Stimulated activated CD8-positive, alpha-beta memory T cell treated with anti-CD3 and anti-CD28 coated beads, Interleukin-4, amount 100 ng/mL, for 1 hour (primary cell): Measurements from ENCODE around the gene TSKU.

Experiments used
- DNase-seq, 2 donors: peaks; one replicate each; pipeline ENCODE4 v3.0.0-alpha.2; 2020; ENCODE audit warnings: low read depth in 2 of 2, low spot score in 1 of 2

Gene TSKU

GRCh38 chr11:76783294-76783895 is at the start of gene TSKU:
TSS of gene TSKU (plus strand) at chr11:76783356. CDS start at chr11:76795617, 12,261 bp downstream.
- DNase-seq, result no peak

GRCh38 chr11:76733906-76734305 is 49.2 kb upstream of the TSKU start:
- peak in 1 of 2 donors; percentile 2 for DNase-seq

GRCh38 chr11:76734456-76735420 is 48.4 kb upstream of the TSKU start:
- DNase-seq, result no peak

GRCh38 chr11:76735841-76736240 is 47.3 kb upstream of the TSKU start:
- DNase-seq, result no peak

GRCh38 chr11:76736266-76736665 is 46.9 kb upstream of the TSKU start:
- no peak for DNase-seq

DNA sequence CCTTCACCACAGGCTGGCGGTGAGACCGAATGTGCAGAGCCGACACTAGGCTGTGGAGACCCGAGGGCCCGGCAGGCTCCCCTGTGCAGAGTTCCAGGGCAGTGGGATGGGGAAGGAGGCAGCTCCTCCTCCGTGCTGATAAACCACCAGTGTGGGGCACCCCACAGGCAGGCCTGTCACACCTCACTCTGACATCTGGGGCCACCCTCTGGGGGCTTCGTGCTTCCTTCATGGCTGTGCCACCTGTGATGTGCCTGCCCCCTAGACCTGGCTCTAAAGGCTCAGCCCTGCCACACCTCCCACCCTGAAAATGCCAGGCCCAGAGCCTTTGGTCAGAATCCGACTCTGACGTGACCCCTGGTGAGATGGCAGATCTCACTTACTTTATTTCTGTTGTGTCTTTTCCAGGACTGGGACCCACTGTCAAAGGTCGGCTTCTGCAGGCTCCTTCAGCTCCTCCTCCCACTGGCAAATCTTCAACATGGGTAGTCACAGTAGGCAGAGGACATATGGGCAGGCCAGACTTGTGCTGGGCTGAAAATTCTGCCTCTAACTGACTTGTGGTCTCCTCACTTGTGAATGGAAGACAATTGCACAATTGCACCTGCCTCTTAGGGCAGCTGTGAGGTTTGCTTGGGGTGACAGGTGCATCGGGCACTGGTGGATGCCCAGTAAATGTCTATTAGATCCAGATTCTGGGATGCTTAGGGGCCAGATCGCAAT is 46.2 kb upstream of the TSKU start:
- no peak for DNase-seq

- DNase-seq, result no peak
These were observed 44.4 kb upstream of the TSKU start for GRCh38 chr11:76738618-76739240.

- DNase-seq, result no peak
These were observed 43.4 kb upstream of the TSKU start for GRCh38 chr11:76739798-76740197.

DNA sequence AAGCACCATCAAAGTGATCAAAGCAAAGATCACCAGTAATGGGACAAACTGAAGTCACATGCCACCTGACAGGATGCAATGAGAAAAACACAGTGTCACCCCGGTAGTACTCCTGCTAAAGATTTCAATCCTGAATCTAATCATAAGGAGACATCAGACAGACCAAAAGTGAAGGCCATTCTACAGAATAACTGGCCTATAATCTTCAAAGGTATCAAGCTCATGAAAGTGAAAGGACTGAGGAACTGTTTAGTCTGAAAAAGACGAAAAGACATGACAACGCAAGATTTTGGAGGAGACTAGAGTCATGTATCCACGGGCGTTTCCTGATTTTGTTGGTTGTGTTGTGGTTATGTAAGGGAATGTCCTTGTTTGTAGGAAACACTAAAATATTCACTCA is 42.4 kb upstream of the TSKU start:
- no peak for DNase-seq

DNA sequence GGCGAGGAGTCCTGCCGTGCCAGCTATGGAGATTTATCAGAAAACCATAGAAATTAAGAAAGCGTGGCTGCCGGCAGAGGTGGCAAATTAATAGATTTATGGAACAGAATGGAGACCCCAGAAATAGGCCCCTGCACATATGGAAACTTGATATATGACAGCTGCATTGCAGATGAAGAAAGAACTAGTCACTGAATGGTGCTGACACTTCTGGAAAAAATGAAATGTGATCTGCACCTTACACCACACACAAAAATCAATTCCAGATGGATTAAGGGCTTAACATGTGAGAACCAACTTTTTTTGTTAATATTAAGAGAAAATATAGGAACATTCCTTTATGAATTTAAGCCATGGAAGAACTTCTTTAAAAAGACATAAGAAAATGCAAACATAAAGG is 40.3 kb upstream of the TSKU start:
- no peak for DNase-seq

- DNase-seq, result no peak
These were observed 38.7 kb upstream of the TSKU start for GRCh38 chr11:76744186-76745043.

DNA sequence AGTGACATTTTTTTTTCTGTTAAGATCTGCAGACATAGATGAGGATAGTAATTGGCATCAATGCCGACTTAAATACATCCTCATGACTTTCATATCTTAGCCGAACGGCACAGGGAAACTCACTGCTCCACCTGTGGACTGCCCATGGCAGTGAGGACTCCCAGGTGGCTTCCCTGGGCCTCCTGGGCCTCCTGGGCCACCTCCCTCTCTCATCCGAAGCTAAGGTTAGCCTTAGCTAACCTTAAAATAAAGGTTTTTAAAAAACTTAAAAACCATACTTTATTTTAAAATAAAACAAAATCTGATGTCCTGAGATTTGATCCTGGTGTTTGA is 38.1 kb upstream of the TSKU start:
- DNase-seq, result no peak

GRCh38 chr11:76745561-76746207 is 37.5 kb upstream of the TSKU start:
- DNase-seq, result no peak

- DNase-seq, result no peak
These were observed 35.8 kb upstream of the TSKU start for GRCh38 chr11:76747153-76747914.

GRCh38 chr11:76747915-76748860 is 35.0 kb upstream of the TSKU start:
- no peak for DNase-seq

DNA sequence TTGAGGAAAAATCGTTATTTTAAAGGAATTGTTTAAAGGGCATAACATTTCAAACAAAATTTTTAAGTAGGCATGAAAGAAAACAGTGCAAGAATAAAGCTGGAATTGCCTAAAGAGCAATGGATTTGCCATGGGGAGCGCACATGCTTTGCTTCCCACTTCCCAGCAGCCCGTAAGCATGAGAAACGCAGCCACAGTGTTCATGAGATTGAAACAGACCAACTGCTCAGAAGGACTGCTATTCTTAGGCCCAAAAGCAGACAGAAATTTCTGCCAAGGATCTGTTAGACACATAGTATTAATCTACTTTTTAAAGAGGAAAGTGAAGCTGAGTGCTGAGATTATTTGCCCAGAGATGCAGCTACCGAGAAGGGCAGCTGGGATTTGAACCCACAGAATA is 34.2 kb upstream of the TSKU start:
- DNase-seq, result no peak

DNA sequence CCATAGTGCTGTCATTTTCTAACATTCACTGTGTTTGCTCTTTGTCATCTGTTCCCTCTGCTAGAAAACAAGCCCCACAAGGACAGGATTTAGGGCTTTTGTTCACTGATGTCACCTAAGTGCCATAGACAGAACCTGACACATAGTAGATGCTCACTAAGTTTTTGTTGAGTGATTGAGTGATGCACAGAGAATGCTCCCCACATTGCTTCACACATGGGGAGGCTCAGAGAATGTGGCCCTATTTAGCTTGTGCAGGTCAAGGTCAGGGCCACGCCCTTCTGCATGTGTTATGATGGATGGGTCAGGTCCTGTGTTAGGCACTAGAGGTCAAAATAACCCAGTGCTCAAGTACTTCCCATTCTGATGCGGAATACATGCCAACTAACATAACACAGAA is 33.1 kb upstream of the TSKU start:
- DNase-seq, result no peak

DNA sequence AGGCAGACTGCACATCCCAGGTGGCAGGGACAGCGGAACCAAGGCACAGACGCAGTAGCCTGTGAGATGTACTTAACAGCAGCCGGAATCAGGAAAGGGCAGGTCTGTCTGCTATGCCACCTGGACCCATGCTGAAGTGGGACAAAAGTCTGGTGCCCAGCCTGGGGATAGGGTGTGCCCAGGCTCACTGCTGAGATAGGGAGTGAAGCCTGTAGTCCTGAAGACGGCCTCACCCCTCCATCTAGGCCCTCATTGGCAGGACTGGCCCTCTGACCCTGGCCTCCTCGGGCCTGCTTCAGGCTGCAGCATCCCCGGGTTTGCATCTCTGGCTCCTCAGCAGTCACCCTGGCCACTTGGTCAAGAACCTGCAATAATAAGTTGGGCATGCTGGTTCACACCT is 32.4 kb upstream of the TSKU start:
- no peak for DNase-seq
